GM04503 (cell line): ENCODE measurements around the gene COLGALT1.
A peak's percentile ranks its signal among the peaks of the same experiment; 100 is the strongest.
"Not testable (repeated sequence)": the region's sequence is repeated elsewhere in the genome, so short reads cannot be mapped to it uniquely, and the experiment has no call there.

Experiments
- DNase-seq: peaks from one replicate; pipeline ENCODE4 v3.0.0-alpha.2; 2012; ENCODE audit warnings: low read depth

The COLGALT1 gene

GRCh38 chr19:17555480-17555928 lies at the start of gene COLGALT1:
Gene COLGALT1 (plus strand): TSS chr19:17555649. CDS start chr19:17555714, 65 bp downstream.
- DNase-seq, result peak; percentile 49

- DNase-seq, result no peak
These were observed 48.7 kb upstream of the COLGALT1 start for GRCh38 chr19:17506745-17507144.

- DNase-seq, result not testable (repeated sequence)
These were observed 46.9 kb upstream of the COLGALT1 start for GRCh38 chr19:17508558-17508933.

- DNase-seq, result no peak
These were observed 45.0 kb upstream of the COLGALT1 start for GRCh38 chr19:17510220-17510993.

- no peak for DNase-seq
These were observed 43.5 kb upstream of the COLGALT1 start for GRCh38 chr19:17511724-17512573.

- no peak for DNase-seq
These were observed 42.9 kb upstream of the COLGALT1 start for GRCh38 chr19:17512574-17512939.

- DNase-seq, result no peak
These were observed 39.9 kb upstream of the COLGALT1 start for GRCh38 chr19:17515408-17516149.

- DNase-seq, result no peak
These were observed 37.6 kb upstream of the COLGALT1 start for GRCh38 chr19:17517898-17518297.

- not testable (repeated sequence) for DNase-seq
These were observed 36.8 kb upstream of the COLGALT1 start for GRCh38 chr19:17518654-17519053.

- no peak for DNase-seq
These were observed 35.5 kb upstream of the COLGALT1 start for GRCh38 chr19:17519967-17520366.

GRCh38 chr19:17520865-17521264 lies 34.6 kb upstream of the COLGALT1 start:
- DNase-seq, result no peak

- DNase-seq, result no peak
These were observed 32.2 kb upstream of the COLGALT1 start for GRCh38 chr19:17522988-17523872.

GRCh38 chr19:17524651-17525050 lies 30.8 kb upstream of the COLGALT1 start:
- no peak for DNase-seq

- no peak for DNase-seq
These were observed 30.3 kb upstream of the COLGALT1 start for GRCh38 chr19:17525141-17525540.

GRCh38 chr19:17526922-17527321 lies 28.5 kb upstream of the COLGALT1 start:
- no peak for DNase-seq

- no peak for DNase-seq
These were observed 28.1 kb upstream of the COLGALT1 start for GRCh38 chr19:17527326-17527725.

GRCh38 chr19:17528610-17529009 lies 26.8 kb upstream of the COLGALT1 start:
- DNase-seq, result no peak

- DNase-seq, result no peak
These were observed 25.9 kb upstream of the COLGALT1 start for GRCh38 chr19:17529239-17530158.

- no peak for DNase-seq
These were observed 24.9 kb upstream of the COLGALT1 start for GRCh38 chr19:17530586-17530985.

GRCh38 chr19:17532116-17532515 lies 23.3 kb upstream of the COLGALT1 start:
- no peak for DNase-seq
